Thoracic aorta (tissue), 2 donors: ENCODE measurements around the gene SMAD6. TPM values are rescaled to one million over a fixed set of nuclear protein-coding genes. Genes with fewer than 3 reads are reported as not detected.

Experiments used
- ATAC-seq: fragments of 150-250 bp; one replicate; pipeline ENCODE4 v1.8.0; 2017; ENCODE audit warnings: low read depth; ENCODE audit not compliant: insufficient number of reproducible peaks, low FRiP score
- DNase-seq: peaks from one replicate; pipeline ENCODE4 v3.0.0-alpha.2; 2020; ENCODE audit warnings: low spot score
- H3K27ac ChIP-seq, 2 donors: fragments of 200-600 bp; sonication (generic); 1 replicate in 1 of 2; 2 replicates in 1 of 2; pipeline ENCODE4 v1.5.1; 2016; ENCODE audit warnings: mild to moderate bottlenecking in 2 of 2, moderate library complexity in 2 of 2
- H3K27me3 ChIP-seq: fragments of 200-600 bp; sonication (generic); replicated peaks from 2 replicates; pipeline ENCODE4 v1.6.0; 2016; ENCODE audit warnings: mild to moderate bottlenecking; ENCODE audit not compliant: insufficient read depth
- H3K36me3 ChIP-seq: fragments of 200-600 bp; sonication (generic); one replicate; pipeline ENCODE4 v1.5.1; 2016
- H3K4me1 ChIP-seq, 2 donors: fragments of 200-600 bp; sonication (generic); 1 replicate in 1 of 2; 2 replicates in 1 of 2; pipeline versions ENCODE4 v1.5.1 to v1.6.0; 2016; ENCODE audit warnings: low read depth in 2 of 2, mild to moderate bottlenecking in 1 of 2; ENCODE audit not compliant: control insufficient read depth in 1 of 2
- H3K4me3 ChIP-seq: fragments of 200-600 bp; sonication (generic); 2 replicates; pipeline ENCODE4 v1.5.1; 2016; ENCODE audit warnings: mild to moderate bottlenecking
- H3K9me3 ChIP-seq: fragments of 200-600 bp; sonication (generic); 2 replicates; pipeline ENCODE4 v1.5.1; 2016
- CTCF ChIP-seq: fragments of 200-600 bp; sonication (generic); IDR thresholded peaks from one replicate; pipeline ENCODE4 v1.5.1; 2019; ENCODE audit warnings: antibody characterized with exemption
- total RNA-seq, 2 donors: library from RNA; depleted of rRNA; stranded (reverse); fragments of >200 nt; gene quantifications; one replicate each; pipeline versions ENCODE4 v1.1.0 to v1.2.3, GENCODE V29; 2016

Gene SMAD6
- total RNA-seq, 2 donors from 2014 or later: 73.3 to 113 TPM

GRCh38 chr15:66800584-66801235, 98.7 kb downstream of the SMAD6 start:
- no peak for DNase-seq
- no peak for ATAC-seq
- no peaks in the 10 kb centered on the region for H3K36me3 ChIP-seq
- no peaks in the 10 kb centered on the region for H3K9me3 ChIP-seq
- no peak for TF ChIP-seq CTCF
- H3K4me3 ChIP-seq: no peak overlapping the region
- H3K27ac ChIP-seq: no peak overlapping the region
- peaks cover 13 to 41% of the 10 kb centered on the region in 2 donors for H3K4me1 ChIP-seq
- no peaks in the 10 kb centered on the region for H3K27me3 ChIP-seq

GRCh38 chr15:66801266-66801665, 99.2 kb downstream of the SMAD6 start:
- peaks cover 13 to 43% of the 10 kb centered on the region in 2 donors for H3K4me1 ChIP-seq
- H3K36me3 ChIP-seq: no peaks in the 10 kb centered on the region
- no peaks in the 10 kb centered on the region for H3K9me3 ChIP-seq
- H3K27me3 ChIP-seq: no peaks in the 10 kb centered on the region
- peak overlapping the region in 1 of 2 donors; percentile 89 for H3K27ac ChIP-seq
- H3K4me3 ChIP-seq: no peak overlapping the region
- TF ChIP-seq CTCF: no peak
- DNase-seq: no peak
- no peak for ATAC-seq

GRCh38 chr15:66802025-66803001, 100.3 kb downstream of the SMAD6 start:
- no peak for ATAC-seq
- no peak for DNase-seq
- Histone ChIP-seq H3K9me3 (no peaks in the 10 kb centered on the region), H3K4me3 (no peak overlapping the region), H3K36me3 (no peaks in the 10 kb centered on the region), H3K4me1 (peaks cover 13 to 43% of the 10 kb centered on the region in 2 donors), H3K27me3 (no peaks in the 10 kb centered on the region), H3K27ac (peak overlapping the region; percentile 74 to 89)
- TF ChIP-seq CTCF: no peak

GRCh38 chr15:66803182-66803729, 101.2 kb downstream of the SMAD6 start:
- Histone ChIP-seq H3K4me1 (peaks cover 13 to 43% of the 10 kb centered on the region in 2 donors), H3K4me3 (no peak overlapping the region), H3K27ac (peak overlapping the region; percentile 74 to 89), H3K36me3 (no peaks in the 10 kb centered on the region), H3K27me3 (no peaks in the 10 kb centered on the region), H3K9me3 (no peaks in the 10 kb centered on the region)
- peak; percentile 70 for DNase-seq
- no peak for TF ChIP-seq CTCF
- ATAC-seq: peak; percentile 76

GRCh38 chr15:66803749-66804148, 101.7 kb downstream of the SMAD6 start:
- Histone ChIP-seq H3K4me1 (peaks cover 13 to 38% of the 10 kb centered on the region in 2 donors), H3K36me3 (no peaks in the 10 kb centered on the region), H3K27ac (peak overlapping the region; percentile 74 to 89), H3K4me3 (no peak overlapping the region), H3K9me3 (no peaks in the 10 kb centered on the region), H3K27me3 (no peaks in the 10 kb centered on the region)
- TF ChIP-seq CTCF: no peak
- DNase-seq (no peak), ATAC-seq (no peak)
